G401 (cell line): ENCODE measurements around the gene MAP3K4. TPM values are rescaled to one million over a fixed set of nuclear protein-coding genes. Genes with fewer than 3 reads are reported as not detected.

Source experiments
- DNase-seq: peaks from one replicate; pipeline ENCODE4 v3.0.0-alpha.2; 2015; ENCODE audit warnings: low spot score
- in situ Hi-C: cut with HindIII; loops from 2 replicates; pipeline ENCODE4 v1.10.0; 2016; ENCODE audit warnings: low sequenced_read_pairs, mixed read lengths
- total RNA-seq: library from RNA; depleted of rRNA; stranded (reverse); fragments of >200 nt; shearing (Covaris generic); gene quantifications from 2 replicates; pipeline ENCODE4 v1.2.3, GENCODE V29; 2014

Gene MAP3K4
- total RNA-seq, 1 experiment from 2014 or later = 29.1 TPM

DNA sequence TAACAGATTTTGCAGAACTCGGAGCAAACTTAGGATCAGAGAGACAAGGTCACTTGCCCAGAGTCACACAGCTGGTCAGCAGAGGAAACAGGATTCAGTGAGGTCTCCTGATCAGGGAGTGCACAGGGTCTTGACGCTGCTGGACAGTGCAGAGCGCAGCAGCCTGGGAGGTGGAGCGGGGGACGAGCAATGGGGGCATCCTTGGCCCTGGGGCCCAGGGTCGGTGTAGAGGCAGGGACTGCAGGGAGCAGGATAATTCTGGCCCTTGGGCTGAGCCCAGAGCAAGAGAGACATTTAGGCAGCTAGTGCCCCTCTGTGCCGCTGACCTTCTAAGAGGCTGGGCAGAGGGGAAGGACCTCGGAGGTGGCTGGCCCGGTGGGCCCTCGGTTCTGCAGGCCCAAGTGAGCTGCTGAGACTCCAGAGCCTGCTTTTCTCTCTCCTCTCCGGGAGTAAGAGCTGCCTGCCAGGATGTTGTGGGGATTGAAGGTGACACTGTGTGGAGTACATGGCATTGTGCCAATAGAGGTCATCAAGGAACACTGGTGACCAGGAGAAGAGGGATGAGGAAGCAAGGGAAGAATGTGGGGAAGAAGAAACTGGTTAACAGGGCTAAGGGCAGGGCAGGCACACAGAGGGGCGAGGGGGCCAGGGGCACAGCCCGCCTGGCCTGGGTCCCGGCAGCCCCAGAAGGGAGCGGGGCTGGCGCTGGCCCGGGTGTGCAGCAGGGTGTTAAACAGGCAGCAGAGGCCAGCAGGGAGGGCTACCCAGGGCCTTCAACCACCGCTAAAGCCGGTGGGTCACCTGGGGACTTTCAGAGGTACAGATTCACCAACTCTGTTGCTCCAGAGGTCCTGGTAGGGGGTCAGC is 160.3 kb downstream of the MAP3K4 start:
- in situ Hi-C loops = no loop called here
- DNase-seq = no peak

DNA sequence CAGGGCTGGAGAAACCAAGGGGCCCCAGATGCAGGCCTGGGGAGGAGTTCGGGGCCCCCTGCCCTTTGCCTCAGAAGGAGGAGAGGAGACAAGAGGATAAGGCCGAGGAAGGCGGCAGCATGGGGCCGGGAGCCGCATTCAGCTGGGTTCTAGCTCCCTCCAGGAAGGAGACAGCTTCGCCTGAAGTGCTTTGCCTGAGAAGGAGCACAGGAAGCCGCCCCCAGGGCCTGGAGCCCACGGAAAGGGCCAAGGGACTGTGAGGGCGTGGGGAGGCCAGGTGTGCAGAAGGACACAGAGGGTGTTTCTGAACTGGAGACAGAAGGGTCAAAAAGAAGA is 160.9 kb downstream of the MAP3K4 start:
- DNase-seq = no peak
- in situ Hi-C loops = no loop called here

DNA sequence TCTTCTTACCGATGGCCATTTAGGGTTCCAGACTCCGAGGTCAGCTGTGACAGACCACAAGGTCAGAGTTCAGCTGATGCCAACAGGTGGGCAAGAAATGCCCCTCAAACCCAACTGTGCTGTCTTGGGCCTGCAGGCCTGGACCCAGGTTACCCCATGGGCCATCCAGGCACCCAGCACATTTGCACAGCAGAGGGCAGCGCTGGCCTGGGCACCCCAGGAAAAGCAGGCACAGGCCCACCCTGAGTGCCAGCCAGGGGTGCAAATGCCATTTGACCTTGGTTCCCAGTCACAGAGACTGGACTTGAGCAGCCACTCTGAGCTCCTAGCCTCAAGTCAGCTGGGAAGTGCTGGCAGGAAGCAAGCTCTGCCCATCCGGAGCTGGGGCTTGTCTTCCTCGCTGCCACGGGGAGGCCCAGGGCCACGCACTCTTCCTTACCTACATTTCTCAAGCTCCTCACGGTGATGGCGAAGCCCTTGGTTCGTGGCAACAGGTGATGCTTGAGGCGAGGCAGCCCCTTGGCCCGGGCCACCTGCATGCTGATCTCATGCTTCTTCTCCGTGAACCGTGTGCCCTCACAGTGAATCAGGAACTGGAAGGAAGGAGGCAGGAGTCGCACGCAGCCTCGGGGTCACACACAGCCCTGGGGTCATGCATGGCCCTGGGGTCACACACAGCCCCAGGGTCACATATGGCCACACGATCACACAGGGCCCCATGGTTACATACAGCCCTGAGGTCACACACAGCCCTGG is 161.5 kb downstream of the MAP3K4 start:
- in situ Hi-C loops = no loop called here
- no peak for DNase-seq

DNA sequence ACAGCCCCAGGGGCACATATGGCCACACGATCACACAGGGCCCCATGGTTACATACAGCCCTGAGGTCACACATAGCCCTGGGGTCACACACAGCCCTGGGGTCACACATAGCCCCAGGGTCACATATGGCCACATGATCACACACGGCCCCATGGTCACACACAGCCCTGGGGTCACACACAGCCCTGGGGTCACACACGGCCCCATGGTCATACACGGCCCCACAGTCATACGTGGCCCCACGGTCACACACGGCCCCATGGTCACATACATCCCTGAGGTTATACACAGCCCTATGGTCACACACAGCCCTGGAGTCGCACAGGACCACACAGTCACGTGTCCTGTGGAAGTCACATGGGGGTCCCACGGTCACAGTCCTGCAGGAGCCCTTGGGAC is 162.2 kb downstream of the MAP3K4 start:
- in situ Hi-C loops = no loop called here

DNA sequence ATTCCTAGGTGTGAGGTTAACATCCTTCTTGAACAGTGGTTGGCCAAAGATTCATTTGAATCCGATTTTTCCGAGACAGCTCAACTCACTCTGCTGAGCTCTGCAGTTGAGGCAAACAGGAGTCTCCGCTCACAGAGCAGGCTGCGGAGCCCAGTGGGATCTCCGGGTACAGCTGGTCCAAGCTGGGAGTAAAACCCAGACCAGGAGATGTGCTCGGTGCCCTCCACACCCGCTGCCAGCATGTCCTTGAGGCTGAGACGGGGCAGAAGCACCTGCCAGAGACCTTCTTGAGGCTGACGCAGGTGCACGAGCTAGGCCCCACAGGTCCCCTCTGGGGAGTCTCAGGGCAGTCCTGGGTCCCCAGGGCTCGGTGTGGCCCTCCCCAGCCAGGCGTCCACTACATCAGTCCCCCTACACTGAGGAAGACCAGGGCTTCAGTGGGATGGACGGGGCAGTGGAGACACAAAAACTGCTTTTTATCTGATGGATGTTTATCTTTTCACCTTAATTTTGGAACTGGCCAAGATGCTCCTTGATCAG is 163.3 kb downstream of the MAP3K4 start:
- in situ Hi-C loops = no loop called here
- no peak for DNase-seq

More for the DNA sequence above, 162.2 kb downstream of the MAP3K4 start:
- no peak for DNase-seq

DNA sequence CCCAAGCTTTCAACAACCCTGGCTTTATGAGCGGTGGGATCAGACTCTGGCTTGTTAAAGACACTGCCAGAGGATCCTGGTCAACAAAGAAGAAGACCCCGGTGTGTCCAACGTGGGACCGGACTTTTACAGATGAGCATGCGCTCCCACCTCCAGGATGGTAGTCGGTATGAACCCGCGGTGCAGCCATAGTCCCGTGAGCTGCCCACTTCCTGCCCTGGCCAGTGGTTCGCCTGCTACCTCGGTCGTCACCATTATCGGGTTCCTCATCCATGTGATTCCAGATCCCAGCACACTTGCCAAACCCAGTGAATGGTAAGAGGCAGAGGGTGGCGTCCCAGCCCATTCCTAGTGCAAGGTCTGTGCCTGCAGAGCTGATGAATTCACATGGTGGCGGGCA is 169.6 kb downstream of the MAP3K4 start:
- DNase-seq = no peak
- in situ Hi-C loops = no loop called here

DNA sequence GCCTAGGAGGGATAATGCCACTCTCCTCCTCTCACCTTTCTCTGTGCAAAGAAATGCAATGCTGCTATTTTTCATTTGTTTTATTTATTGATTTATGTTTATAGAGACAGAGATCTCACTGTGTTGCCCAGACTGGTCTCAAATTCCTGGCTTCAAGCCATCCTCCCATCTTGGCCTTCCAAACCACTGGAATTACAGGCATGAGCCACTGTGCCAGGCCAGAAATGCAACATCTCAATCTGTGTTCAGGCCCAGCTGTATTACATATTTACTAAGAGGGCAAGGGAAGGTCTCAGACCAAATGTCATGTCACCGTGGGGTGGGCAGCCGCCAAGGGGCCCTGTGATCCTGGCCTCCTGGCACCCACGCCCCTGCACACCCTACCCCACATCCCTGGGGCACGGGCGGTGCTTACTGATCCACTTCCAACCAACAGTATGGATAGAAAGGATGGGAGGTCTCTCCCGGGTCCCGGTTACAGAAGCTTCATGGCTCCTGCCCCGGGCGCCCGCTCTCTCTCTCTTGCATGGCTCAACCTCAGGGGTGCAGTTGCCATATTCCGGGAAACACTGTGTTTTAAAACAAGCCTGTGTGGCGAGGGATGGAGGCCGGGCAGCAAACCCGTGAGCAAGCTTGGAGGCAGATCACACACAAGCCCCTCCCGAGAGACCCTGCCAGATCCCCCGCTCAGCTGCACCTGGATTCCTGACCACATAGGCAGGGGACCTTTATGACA is 170.5 kb downstream of the MAP3K4 start:
- in situ Hi-C loops = no loop called here
- DNase-seq = no peak

DNA sequence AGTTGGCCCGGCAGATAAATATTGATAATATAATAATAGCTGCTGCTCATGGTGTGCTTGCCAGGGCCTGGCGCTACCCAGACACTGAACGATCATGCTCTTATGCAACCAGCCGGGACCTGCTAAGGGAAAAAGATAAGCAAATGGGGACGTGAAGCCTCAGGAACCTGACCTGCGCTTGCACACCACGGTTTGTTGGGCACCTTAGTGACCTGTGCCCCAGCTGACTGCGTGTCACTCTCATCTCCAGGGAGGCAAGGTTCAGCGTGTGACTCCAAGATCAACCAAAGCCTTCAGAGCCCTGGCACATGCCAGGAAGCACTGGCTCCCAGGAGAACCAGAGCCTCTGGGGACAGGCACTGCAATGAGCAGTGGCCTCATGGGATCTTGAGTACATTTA is 171.2 kb downstream of the MAP3K4 start:
- DNase-seq = no peak
- in situ Hi-C loops = no loop called here

DNA sequence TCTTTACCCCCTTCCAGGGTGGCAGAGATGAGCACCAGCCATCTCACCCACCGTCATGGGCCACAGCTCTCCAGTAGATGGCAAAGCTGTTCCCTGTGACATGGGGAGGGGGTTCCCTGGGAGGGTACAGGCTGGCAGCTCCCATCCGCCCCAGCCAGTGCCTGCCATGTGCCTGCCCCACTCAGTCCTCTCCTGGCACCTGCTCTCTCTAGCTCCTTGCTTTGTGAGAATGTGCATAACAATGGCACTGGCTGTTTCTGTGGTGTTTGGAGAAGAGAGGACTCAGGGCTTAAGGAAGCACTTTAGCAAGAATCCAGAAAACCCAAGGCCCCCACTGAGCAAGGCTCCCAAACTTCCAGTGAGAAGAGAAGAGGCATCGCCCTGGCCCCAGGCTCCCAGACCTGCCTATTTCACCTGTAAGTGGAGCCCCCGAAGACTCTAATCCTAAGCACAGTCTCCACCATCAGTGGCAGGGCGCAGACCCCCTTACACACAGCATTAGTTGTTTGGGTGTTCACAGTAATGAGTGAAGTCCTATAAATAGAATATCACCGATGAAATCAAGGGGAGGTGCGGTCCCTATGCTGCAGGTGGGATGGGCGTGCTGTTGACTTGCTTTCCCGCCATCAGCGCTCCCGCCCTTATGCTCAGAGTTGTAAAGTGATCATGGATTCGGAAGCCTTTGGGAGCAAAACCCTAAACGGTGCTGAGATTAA is 172.1 kb downstream of the MAP3K4 start:
- no peak for DNase-seq
- in situ Hi-C loops = no loop called here

DNA sequence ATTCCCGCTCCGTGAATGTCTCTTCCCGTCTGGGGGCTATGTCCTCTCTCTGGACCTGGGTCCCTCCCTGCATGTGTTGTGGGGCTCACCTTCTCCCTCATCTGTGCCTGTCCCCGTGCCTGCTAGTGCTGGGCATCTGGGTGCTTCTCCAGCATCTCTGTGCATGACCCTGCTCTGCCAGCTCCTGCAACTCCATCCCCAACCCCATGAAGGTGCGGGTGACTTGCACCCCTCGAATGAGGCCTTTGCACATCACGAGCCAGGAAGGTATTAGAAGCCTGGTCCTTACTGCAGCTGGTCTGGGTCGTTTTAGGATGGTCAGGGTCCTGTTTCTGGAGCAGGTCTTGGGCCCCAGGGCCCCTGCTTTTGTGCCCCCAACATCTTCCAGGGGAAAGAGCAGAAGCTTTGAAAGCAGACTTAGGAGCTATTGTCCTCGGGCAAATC is 172.6 kb downstream of the MAP3K4 start:
- DNase-seq = no peak
- in situ Hi-C loops = no loop called here

DNA sequence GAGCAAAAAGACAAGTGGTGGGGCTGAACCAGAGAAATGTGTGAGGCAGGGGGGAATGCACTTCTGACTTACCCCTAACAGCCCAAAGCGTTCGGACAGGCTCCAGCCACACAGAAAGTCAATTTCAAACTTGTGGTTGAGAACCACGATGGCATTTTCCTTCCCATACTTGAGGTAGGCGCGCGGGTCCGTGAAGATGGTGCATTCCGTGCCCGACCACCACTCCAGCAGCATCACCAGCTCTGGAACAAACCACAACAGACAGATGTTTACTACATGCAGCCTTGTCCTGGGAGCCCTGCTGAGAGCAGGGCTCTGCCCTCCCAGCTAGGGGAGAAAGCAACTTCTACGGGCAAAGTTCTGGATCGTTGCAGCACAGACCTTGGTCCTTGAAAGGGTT is 174.6 kb downstream of the MAP3K4 start:
- in situ Hi-C loops = no loop called here
- no peak for DNase-seq

DNA sequence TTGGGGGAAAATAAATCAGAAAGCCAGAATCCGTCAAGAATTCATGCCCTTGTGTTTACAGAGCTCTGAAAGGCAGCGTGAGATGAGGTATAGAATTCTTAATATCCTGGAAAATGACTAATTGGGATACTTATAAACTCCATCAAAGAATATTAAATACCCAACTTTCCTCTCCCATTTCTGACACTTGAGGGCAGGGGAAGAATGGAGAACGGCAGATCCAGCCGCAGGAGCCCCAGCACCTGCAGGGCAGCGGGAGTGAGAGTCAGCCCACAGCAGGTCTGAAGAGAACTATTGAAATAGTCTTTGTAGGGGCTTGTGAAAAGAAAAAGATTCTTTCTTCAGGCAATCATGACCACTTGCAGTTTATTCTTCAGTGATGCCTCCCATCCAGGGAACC is 175.1 kb downstream of the MAP3K4 start:
- DNase-seq = no peak
- in situ Hi-C loops = no loop called here
